Panc1 (cell line): ENCODE data around the gene YWHAQ. TPM values are rescaled to one million over a fixed set of nuclear protein-coding genes. Genes with fewer than 3 reads are reported as not detected.
A peak's percentile ranks its signal among the peaks of the same experiment; 100 is the strongest.

Source experiments
- ATAC-seq: fragments of 200-7000 bp; cut with Tn5 transposase; 2 replicates; pipeline ENCODE4 v1.9.1; 2020; ENCODE audit warnings: mild to moderate bottlenecking, moderate library complexity
- BruUV-seq: library from RNA; stranded (reverse); fragments of 400-500 nt; replicated peaks from 2 replicates; lab custom pipeline; 2021; lab: Mats Ljungman, UMichigan
- CTCF ChIA-PET: fragments of 300-600 bp; sonication (Branson Sonifier 250); formaldehyde crosslinking; loops from one replicate; lab custom pipeline; 2022; ENCODE audit warnings: antibody characterized with exemption; lab: Charles Lee
- POLR2A ChIA-PET: fragments of 300-600 bp; sonication (Branson Sonifier 250); formaldehyde crosslinking; loops from one replicate; lab custom pipeline; 2022; ENCODE audit warnings: antibody characterized with exemption; lab: Charles Lee
- DNase-seq: peaks from one replicate; pipeline ENCODE4 v3.0.0-alpha.2; 2010; ENCODE audit warnings: low read depth, low spot score
- H3K27ac ChIP-seq: 2 replicates; pipeline ENCODE4 v1.5.1; 2011; ENCODE audit warnings: mild to moderate bottlenecking, low read length, inconsistent platforms
- H3K27me3 ChIP-seq: fragments of 200-500 bp; sonication (Bioruptor generic); 2 replicates; pipeline ENCODE4 v1.6.0; 2014; ENCODE audit warnings: low read length, inconsistent platforms; ENCODE audit not compliant: control insufficient read depth, insufficient read depth
- H3K36me3 ChIP-seq: fragments of 200-500 bp; sonication (Bioruptor generic); 2 replicates; pipeline ENCODE4 v1.5.1; 2014; ENCODE audit warnings: inconsistent platforms, mild to moderate bottlenecking, low read length, moderate library complexity; ENCODE audit not compliant: control insufficient read depth, insufficient read depth
- H3K4me1 ChIP-seq: 2 replicates; pipeline ENCODE4 v1.5.1; 2011; ENCODE audit warnings: inconsistent platforms, mild to moderate bottlenecking, low read length, moderate library complexity; ENCODE audit not compliant: control insufficient read depth, insufficient read depth
- H3K4me3 ChIP-seq, 2 experiments: 2 replicates each; pipeline ENCODE4 v1.5.1; 2011 to 2012; ENCODE audit warnings: low read depth in 2 of 2, low read length in 2 of 2, mild to moderate bottlenecking in 2 of 2, inconsistent platforms in 1 of 2, moderate library complexity in 1 of 2
- H3K9me3 ChIP-seq: fragments of 200-500 bp; sonication (Bioruptor generic); 2 replicates; pipeline ENCODE4 v1.5.1; 2014; ENCODE audit warnings: low read depth, mild to moderate bottlenecking, inconsistent platforms, low read length, moderate library complexity; ENCODE audit not compliant: control insufficient read depth, insufficient read depth
- CTCF ChIP-seq: fragments of 450-650 bp; IDR thresholded peaks from 2 replicates; pipeline ENCODE4 v1.5.1; 2017; ENCODE audit warnings: mild to moderate bottlenecking
- POLR2AphosphoS5 ChIP-seq: IDR thresholded peaks from 2 replicates; pipeline ENCODE4 v1.6.1; 2012; ENCODE audit warnings: mild to moderate bottlenecking, low read depth, low read length, moderate library complexity
- REST ChIP-seq, 2 experiments: IDR thresholded peaks; 2 replicates each; pipeline ENCODE4 v1.6.1; 2011 to 2012; ENCODE audit warnings: low read depth in 2 of 2, control low read depth in 1 of 2, low read length in 1 of 2, mild to moderate bottlenecking in 1 of 2, moderate library complexity in 1 of 2; ENCODE audit not compliant: insufficient read depth in 1 of 2
- SIN3A ChIP-seq: IDR thresholded peaks from 2 replicates; pipeline ENCODE4 v1.6.1; 2012; ENCODE audit warnings: low read depth, mild to moderate bottlenecking, low read length, moderate library complexity, borderline replicate concordance; ENCODE audit not compliant: insufficient read depth
- TCF7L2 ChIP-seq: IDR thresholded peaks from 2 replicates; pipeline ENCODE4 v1.6.1; 2011; ENCODE audit warnings: mild to moderate bottlenecking, low read depth, low read length, inconsistent platforms
- in situ Hi-C: cut with HindIII; loops from 2 replicates; pipeline ENCODE4 v1.10.0; 2016; ENCODE audit warnings: low sequenced_read_pairs, low pct_unique_long_range_greater_than_20kb
- intact Hi-C: fragments of 100-400 bp; cut with micrococcal nuclease; formaldehyde crosslinking; loops from one replicate; pipeline ENCODE4 v1.10.0; 2022; ENCODE audit not compliant: unreplicated experiment
- total RNA-seq: library from RNA; stranded (reverse); gene quantifications from one replicate; pipeline ENCODE4 v1.2.1, GENCODE V29; 2021; ENCODE audit not compliant: unreplicated experiment

YWHAQ gene
- total RNA-seq, 1 experiment from 2014 or later = 683 TPM

GRCh38 chr2:9652267-9652666 is 21.5 kb upstream of the YWHAQ start:
- POLR2A ChIA-PET = no interaction called here
- intact Hi-C loops = no loop called here
- BruUV-seq = no TSS peak
- Histone ChIP-seq H3K4me1 (peaks cover 67% of the 10 kb centered on the region), H3K4me3 (no peak overlapping the region), H3K27me3 (no peaks in the 10 kb centered on the region), H3K36me3 (no peaks in the 10 kb centered on the region), H3K9me3 (no peaks in the 10 kb centered on the region), H3K27ac (peak overlapping the region; percentile 42; the same call in 1 of the 2 replicates)
- TF ChIP-seq SIN3A = no peak
- no peak for TF ChIP-seq TCF7L2
- no peak for TF ChIP-seq POLR2AphosphoS5
- no peak for TF ChIP-seq CTCF
- DNase-seq (no peak), ATAC-seq (no peak)
- in situ Hi-C loops = no loop called here
- CTCF ChIA-PET = no interaction called here

- POLR2A ChIA-PET = interaction anchor here (0.6 kb wide), 1 partner anchor 100 kb away, joined by 6 read pairs; no protein-coding TSS in a partner anchor
- Histone ChIP-seq H3K4me1 (peaks cover 51% of the 10 kb centered on the region), H3K27ac (no peak overlapping the region; the same call in 1 of the 2 replicates), H3K4me3 (no peak overlapping the region), H3K36me3 (no peaks in the 10 kb centered on the region), H3K27me3 (no peaks in the 10 kb centered on the region), H3K9me3 (no peaks in the 10 kb centered on the region)
- intact Hi-C loops = no loop called here
- CTCF ChIA-PET = no interaction called here
- in situ Hi-C loops = no loop called here
- DNase-seq (no peak), ATAC-seq (no peak)
- no TSS peak for BruUV-seq
- no peak for TF ChIP-seq TCF7L2
- no peak for TF ChIP-seq SIN3A
- no peak for TF ChIP-seq REST (IDR thresholded peaks at IDR 0.05; ENCODE audit: insufficient read depth in 1 of 2, low read depth in 2 of 2, low read length in 1 of 2)
- TF ChIP-seq CTCF = no peak
- no peak for TF ChIP-seq POLR2AphosphoS5
Measured at GRCh38 chr2:9650119-9650821, 19.5 kb upstream of the YWHAQ start.
